GM19468 (cell line): ENCODE data around the gene C10orf71.

Source experiments
- ATAC-seq: cut with Tn5 transposase; IDR thresholded peaks from one replicate; pipeline ENCODE4 v1.9.1; 2021; ENCODE audit warnings: mild to moderate bottlenecking, moderate library complexity, moderate number of reproducible peaks; ENCODE audit not compliant: unreplicated experiment; ENCODE audit errors: extremely low read depth

Gene C10orf71, protein sequence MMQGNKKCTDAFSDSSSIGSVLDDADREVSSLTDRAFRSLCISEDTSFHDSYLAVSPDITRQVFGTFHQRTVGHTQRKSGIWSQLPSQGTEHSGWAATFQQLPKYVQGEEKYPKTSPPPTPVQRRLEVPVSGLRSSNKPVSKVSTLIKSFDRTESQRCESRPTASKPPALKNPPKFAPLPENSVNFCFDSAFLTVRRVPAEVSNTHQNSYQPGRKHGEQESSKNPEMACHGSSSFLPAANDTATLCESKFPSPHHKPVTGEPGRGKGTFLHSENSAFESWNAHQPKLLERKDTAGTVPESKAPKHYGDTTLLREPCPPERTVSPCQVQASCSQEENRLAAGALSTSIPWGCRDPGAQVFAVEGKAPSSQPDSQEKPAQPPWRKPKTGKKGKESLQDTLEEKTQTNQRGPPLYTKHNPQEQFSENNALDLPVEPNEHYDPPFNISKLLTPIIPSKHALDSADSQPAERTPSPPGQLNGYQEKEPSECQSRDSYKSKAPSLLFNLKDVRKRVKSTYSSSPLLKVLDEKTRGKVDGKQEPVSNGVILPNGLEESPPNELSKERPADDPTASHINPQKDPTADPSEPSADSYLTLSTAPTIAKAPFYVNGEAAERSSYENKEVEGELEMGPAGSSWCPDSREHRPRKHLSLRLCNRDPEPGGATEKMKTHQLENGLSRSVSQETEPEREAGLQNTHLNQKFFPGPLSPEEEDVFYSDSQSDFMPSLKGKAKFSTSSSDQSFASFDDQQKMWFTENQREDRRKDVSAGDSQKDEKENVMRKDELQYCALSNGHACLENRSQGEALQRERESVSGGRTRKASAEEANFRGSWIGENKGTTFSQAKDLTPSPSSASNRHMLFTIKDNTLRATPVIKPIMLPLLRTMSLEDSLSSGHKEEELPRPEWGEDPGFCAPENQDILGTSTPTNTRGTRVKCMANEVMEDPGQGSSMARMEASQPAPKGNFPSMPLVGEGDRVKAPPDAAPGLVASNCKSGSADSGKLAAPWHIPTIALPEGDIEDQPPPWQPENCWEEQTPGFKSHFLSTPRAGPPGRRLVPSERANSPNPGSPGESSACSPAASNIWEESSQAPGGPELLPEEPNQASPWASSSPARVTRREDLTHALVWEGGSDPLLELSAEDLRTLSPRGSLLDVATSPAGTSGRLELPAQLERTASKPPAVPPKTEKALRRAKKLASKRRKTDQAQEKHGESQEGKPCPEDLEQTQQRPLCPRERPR (N-terminal part only)

DNA sequence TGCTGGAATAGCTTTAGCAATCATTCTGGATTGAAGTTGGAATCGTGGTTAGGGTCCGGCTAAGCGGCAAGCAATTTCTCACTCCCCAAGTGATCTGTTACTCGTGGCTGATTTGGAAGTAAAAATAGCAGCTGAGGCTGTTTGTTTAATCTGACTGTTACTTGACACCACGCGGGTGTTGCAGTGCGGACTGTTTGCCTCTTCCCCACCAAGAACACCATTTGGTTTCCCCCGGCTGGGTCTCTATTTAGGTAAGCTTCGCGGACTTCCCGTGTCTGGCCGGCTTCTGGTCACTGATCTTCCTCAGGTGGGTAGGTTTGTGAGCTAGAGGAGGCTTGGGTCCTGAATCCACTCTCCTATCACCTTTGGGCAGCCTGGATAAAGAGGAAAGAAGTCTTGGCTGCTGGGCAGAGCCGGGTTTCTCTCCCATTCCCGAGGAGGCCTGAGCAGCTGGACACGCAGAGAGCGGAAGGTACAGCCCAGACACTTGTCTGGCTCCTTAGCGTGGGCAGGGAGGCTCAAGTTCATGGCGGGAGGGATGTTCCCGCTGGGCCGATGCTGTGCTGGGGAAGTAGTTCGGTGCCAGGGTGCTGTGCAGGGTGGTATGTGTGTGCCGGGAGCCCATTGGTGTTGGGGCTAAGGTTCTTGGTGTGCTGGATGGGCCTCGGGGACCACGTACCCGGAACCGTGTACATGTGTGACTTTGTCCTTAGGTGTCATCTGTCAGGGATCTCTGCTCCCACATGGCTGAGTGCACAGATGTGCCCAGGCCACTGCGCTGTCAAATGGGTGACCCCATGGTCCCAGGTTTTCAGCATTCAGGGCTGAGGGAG is at the start of gene C10orf71:
Gene C10orf71, plus strand, starts transcription at position 188 of the 833 bp plus-strand sequence. CDS start 23,376 bp downstream, outside the sequence.
- ATAC-seq, result no peak

DNA sequence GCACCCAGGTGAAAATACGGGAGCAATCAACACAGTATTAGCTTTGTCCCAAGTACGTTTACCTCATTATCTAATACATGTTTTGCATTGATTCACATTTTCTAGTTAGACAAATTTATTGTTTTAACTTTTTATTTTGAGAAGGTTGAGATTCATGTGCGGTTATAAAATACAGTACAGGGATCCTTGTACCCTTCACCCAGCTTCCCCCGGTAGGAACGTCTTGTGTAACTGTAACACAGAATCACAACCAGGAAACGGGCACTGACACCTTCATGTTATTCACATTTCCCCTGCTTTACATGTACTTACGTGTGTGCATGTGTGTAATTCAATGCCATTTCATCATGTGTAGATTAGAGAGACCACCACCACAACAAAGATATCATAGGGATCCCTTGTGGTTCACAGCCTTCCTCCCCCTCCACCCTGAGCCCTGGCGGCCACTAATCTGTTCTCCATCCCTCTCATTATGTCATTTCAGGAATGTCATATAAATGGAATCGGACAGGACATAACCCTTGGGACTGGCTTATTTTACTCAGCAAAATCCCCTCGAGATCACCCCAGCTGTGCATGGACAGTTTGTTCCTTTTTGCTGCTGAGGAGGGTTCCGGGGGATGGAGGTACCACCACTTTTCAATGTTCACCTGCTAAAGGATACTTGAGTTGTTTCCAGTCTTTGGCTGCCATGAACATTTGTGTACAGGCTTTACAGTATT is 46.5 kb upstream of the C10orf71 start:
- ATAC-seq, result no peak

DNA sequence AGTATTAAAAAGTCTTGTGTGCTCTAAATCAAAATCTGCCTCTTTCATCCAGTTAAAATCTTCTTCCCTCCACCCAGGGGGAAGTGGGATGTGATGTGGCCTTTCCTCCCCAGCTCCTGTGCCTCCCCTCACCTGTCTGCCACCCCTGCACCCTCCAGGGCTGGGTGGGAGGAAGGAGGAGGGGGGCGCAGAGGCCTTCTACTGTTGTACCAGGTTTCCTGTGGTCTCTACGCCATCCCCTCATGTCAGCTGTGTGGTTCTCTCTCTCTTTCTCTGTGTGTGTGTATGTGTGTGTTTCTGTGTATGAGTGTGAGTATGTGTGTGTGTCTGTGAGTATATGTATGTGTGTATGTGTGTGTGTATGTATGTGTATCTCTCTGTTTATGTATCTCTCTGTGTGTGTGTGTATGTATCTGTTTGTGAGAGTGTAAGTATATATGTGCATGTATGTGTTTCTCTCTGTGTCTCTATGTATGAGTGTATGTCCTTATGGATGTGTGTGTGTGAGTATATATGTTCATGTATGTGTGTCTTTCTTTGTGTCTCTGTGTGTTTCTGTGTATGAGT is 45.5 kb upstream of the C10orf71 start:
- no peak for ATAC-seq

DNA sequence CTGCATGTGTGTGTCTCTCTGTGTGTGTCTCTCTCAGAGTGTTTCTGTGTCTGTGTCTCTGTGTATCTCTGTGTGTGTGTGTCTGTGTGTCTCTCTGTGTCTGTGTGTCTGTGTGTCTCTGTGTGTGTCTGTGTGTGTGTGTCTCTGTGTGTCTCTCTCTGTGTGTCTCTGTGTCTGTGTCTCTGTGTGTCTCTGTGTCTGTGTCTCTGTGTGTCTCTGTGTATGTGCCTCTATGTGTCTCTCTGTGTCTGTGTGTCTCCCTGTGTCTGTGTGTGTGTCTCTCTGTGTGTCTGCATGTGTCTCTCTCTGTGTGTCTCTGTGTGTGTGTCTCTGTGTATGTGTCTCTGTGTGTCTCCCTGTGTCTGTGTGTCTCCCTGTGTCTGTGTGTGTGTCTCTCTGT is 44.8 kb upstream of the C10orf71 start:
- no peak for ATAC-seq

DNA sequence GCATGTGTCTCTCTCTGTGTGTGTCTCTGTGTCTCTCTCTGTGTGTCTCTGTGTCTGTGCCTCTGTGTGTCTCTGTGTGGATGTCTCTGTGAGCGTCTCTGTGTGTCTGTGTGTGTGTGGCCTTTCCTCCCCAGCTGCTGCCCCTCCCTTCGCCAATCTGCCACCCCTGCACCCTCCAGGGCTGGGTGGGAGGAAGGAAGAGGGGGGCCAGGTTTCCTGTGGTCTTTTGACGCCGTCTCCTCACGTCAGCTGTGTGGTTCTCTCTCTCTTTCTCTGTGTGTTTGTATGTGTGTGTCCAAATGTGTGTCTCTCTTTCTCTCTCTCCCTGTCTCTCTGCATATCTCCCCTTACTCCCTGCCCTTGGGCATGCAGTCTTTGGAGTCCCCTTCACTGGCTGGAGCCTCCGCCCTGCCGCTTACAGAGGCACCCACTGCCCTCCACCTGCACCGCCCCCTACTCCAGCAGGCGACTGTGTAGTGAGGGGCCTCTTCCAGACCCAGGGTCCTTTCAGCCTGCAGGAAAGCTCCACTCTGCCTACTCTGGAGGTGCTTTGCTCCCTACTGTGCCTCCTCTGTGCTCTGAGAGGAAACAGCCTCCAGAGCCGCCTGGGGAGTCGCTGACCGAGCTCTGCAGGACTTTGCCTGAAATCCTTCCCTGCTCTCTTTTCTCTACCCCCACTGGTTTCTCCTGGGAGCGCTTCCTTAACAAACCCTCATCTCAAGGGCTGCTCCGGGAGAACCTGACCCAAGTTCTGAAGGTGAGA is 44.2 kb upstream of the C10orf71 start:
- ATAC-seq, result no peak

DNA sequence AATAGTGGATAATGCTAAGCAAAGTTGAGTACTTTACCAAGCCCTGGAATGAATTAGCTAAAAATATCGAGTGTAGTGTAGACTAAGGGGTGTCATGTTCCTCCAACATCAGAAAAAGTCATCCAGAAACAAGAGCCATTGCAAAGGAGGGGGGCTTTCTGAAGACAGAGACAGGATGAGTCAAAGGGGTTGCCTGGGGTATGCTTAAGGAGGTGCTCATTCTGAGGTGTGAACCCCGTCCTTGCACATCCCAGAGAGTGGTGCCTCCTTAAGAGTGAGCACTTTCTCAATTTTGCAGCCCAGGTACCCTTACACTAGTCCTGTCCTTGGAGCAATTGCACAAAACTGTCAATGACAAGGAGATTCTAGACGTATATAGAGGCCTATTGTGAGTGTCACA is 43.1 kb upstream of the C10orf71 start:
- no peak for ATAC-seq

DNA sequence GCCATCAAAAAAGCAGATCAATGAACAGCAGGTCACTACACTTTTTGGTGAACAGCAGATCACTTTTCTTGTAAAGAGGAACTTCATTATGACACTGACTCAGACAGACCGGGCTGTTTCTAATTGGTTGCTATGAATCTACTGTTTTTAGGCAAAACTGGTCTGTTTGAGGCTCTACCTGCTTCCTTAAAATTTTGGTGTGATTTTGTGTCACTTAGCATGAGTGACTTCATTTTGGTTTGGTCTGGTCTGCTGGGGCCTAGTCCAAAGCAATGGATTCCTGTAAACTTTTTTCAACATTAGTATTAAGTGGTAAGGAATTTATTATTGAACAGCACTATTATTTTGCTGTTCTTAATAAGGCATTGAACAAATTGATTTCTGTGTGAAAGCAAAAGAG is 41.8 kb upstream of the C10orf71 start:
- no peak for ATAC-seq

DNA sequence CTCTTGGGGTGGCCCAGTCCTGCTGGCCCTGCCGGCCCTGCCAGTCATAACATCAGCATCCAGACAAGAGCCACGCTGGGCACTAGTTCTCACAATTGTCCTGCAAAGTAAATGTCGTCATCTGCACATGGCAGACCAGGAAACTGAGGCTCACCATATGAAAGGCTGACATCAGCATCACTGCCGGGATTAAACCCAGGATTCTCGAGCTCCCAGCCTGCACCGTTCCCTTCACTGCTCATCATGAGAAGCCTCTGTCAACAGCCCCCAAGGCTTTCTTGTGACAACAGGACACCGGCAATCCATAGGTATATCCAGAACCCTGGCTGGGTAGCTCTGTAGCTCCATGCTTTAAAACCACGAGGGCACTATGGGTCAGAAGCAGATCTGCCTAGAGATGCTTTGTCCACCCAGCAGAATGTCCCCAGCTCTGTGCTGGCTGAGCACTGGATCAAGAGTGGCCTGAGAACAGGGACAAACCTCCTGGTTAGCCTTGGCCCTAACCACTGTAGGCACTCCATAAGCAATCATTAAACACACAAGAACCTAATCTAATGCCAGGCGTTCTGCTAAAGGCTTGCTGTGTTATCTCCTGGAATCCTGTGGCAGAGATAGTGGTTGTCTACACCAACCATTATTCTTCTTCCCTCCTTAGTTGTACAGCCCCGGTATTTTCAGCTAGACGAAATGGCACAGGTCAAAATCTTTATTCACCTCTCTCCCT is 41.2 kb upstream of the C10orf71 start:
- ATAC-seq, result no peak

DNA sequence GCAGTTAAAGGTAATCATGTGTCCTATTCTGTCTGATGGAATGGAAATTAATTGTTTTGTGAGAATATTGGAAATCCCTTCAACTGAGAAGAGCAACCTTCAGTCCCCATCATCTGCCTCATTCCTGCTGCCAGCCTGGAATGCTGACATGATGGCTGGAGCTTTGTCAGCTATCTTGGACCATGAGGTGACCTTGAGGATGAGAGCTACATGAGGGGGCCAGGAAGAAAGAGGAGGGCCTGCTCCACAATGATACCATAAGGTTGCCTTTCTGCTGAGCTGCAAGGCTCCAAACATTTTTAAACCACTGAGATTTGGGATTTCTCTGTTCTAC is 40.7 kb upstream of the C10orf71 start:
- ATAC-seq, result no peak

DNA sequence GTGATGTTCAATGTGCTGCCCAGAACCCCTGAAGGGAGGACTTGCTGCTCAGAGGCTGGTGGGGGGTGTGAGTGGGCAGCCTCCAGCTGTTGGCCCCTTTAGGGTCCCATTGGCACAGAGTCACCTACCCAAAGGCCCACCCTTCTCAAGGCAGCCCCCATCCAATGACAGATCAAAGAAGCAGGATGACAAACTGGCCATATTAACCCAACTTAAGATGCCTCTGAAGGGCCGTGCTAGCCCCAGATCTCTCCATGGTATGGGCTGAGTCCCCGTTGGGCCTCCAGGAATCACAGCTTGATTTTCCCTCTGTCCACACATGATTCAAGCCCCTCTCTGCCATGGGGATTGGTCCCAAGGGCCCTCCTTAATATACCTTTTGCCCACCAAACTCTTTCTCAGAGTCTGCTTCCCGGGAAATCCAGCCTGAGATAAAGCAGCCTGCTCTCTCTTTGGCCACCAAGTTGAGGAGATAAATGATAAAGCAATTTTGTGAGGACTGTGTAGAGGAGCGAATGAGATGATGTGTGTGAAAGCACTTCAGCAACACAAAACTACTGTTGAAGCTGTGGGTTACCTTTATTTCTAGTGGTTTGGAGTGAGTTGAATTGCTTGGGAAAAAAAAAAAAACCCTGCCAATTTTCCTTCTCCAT is 38.2 kb upstream of the C10orf71 start:
- no peak for ATAC-seq

DNA sequence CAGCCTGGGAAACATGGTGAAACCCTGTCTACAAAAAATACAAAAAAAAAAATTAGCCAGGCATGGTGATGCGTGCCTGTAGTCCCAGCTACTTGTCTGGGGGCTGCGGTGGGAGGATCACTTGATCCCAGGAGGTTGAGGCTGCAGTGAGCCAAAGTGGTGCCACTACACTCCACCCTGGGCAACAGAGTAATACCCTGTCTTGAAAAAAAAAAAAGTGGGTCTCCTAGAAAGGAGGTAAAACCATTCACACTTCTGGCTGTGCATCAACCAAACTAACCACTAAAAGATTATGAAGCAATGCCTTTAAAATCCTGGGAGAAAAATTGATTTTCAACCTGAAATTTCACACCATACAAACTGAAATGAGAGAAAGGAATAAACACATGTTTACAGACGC is 35.4 kb upstream of the C10orf71 start:
- ATAC-seq, result no peak

DNA sequence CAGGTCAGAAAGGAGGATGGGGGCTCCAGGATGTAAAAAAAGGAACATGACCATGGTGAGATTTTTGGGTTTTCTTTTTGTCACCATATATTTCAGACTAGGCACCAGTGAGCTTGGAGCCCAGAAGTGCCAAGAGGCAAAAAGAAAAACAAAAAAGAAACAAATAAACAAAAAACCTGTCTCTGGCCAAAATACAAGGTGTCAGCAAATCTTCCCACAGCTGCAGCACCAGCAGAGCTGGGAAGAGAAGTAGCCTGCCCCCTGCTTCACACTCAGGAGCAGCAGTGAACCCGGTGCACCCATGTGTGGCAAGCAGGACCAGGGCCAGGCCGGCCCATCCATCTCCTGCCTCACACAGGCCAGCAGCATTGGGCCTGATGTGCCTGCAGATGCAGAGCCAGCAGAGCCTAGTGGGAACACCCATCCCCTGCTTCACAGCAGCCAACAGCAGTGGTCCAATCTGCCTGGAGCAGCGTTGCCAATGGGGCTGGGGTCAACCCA is 34.7 kb upstream of the C10orf71 start:
- ATAC-seq, result no peak

DNA sequence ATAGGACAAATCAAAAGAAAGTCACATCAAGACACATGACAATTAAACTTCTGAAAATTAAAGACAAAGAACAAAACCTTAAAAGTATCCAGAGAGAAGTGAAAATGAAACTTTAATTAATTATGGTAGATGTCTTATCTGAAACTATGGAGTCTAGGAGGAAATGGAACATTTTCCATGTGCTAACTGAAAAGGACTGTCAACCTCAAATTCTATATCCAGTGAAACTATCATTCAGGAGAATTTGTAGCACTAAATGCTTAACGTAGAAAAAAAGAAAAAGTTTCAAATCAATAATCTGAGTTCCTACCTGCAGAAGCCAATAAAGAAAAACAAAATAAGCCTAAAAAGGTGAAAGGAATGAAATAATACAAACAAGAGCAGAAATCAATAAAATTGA is 33.1 kb upstream of the C10orf71 start:
- ATAC-seq, result no peak

DNA sequence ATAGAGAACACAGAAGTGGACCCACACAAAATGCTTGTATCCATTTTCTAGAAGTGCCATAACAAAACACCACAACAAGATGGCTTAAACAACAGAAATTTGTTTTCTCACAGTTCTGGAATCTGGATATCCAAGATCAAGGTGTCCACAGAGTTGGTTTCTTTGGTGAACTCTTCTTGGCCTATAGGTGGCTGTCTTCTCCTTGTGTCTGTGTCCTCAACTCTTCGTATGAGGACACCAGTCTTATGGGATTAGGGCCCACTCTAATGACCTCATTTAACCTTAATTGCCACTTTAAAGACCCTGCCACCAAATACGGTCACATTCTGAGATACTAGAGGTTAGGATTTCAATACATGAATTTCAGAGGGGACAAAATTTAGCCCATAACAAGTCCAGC is 30.8 kb upstream of the C10orf71 start:
- ATAC-seq, result no peak

DNA sequence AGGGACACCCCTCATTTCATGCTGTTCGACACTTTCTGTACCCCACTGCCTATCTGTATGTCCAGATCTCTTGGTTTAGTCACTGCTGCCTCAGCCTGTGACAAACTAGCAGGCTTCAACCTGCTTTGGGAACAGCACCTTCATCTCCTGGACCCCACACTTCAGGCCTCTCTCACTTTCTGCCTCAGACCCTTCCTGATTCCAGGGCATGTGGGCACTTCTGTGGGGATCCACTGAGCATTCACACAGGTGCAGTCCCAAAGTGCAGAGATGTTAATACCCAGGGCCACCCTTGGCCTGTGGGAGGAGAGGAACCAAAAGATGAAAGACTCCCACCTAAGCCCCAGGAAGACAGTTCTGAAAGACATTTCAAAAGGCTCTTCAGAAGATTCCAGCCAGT is 29.4 kb upstream of the C10orf71 start:
- ATAC-seq, result no peak

DNA sequence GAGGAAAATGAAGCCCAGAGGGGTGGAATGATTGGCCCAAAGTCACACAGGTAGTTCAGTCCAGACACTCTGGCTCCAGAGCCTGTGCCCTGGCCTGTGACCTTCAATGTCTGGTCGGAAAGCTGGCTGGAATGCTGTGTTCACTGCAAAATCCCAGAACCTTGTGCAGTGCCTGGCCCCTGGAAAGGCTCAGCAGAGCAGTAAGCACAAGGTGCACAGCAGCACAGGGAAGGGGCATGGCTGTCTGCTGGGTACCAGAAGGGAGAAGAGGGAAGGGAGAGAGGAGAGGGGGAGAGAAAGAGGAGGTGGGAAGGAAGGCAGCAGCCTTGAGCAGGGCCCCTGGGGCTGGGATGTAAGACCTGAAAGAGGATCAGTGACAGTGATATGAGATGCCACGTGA is 28.4 kb upstream of the C10orf71 start:
- no peak for ATAC-seq

DNA sequence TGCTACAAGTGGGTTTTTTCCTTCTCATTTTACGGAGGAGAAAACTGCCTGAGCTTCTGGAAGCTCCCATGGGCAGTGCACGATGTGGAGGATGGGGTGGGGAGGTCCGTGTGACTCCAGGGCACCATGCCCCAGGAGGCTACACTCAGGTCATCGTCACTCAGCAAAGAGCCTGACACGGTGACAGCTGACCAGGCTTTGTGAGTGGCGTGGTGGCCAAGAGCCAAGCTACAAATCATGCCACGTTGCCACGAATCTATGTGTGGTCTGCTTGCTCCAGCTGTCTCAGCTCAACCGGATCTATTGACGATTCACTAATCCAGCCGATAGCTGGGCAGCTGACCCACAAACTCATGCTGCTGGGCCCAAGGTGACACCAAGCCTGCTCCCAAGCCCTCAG is 27.6 kb upstream of the C10orf71 start:
- no peak for ATAC-seq
